Adrenal gland (tissue), 12 donors: ENCODE data around the gene PRPF39. TPM values are rescaled to one million over a fixed set of nuclear protein-coding genes. Genes with fewer than 3 reads are reported as not detected.

ENCODE experiments used
- DNase-seq, 7 donors: peaks; one replicate each; pipeline ENCODE4 v3.0.0-alpha.2; 2019 to 2020
- H3K27ac ChIP-seq, 5 donors: fragments of 200-600 bp; sonication (generic) in 4 of 5; 1 replicate in 3 of 5; 2 replicates in 2 of 5; pipeline versions ENCODE4 v1.5.1 to v1.8.0; 2016 to 2020; ENCODE audit warnings: mild to moderate bottlenecking in 1 of 5
- H3K27me3 ChIP-seq: fragments of 200-600 bp; 2 replicates; pipeline ENCODE4 v1.8.0; 2021
- H3K36me3 ChIP-seq, 2 donors: fragments of 200-600 bp; replicated peaks in 1 of 2; 1 replicate in 1 of 2; 2 replicates in 1 of 2; pipeline versions ENCODE4 v1.5.1 to v1.8.0; 2018 to 2022
- H3K4me1 ChIP-seq, 2 donors: fragments of 200-600 bp; replicated peaks in 1 of 2; 1 replicate in 1 of 2; 2 replicates in 1 of 2; pipeline versions ENCODE4 v1.5.1 to v1.8.0; 2018 to 2021
- H3K4me3 ChIP-seq, 4 donors: fragments of 200-600 bp; sonication (generic) in 3 of 4; one replicate each; pipeline ENCODE4 v1.5.1; 2016 to 2018
- H3K9me3 ChIP-seq, 3 donors: fragments of 200-600 bp; sonication (generic) in 1 of 3; replicated peaks in 1 of 3; 1 replicate in 2 of 3; 2 replicates in 1 of 3; pipeline versions ENCODE4 v1.5.1 to v1.8.0; 2016 to 2021
- CTCF ChIP-seq, 6 experiments: fragments of 450-650 bp in 4 of 6; fragments of 200-600 bp in 2 of 6; sonication (generic) in 1 of 6; IDR thresholded peaks; 1 replicate in 5 of 6; 2 replicates in 1 of 6; pipeline versions ENCODE4 v1.5.1 to v1.8.0; 2016 to 2021; ENCODE audit warnings: antibody characterized with exemption in 6 of 6, mild to moderate bottlenecking in 2 of 6, moderate library complexity in 1 of 6
- POLR2A ChIP-seq, 2 donors: fragments of 450-650 bp; IDR thresholded peaks; one replicate each; pipeline ENCODE4 v1.6.1; 2017; ENCODE audit warnings: antibody characterized with exemption in 2 of 2, mild to moderate bottlenecking in 2 of 2, moderate library complexity in 1 of 2
- WGBS, 4 donors: extraction: QIAGEN DNeasy Blood & Tissue Kit in 2 of 4; methylation state at CpG; one replicate each; pipeline versions ENCODE4 v1.1.5 to v1.1.7; 2013 to 2017; 5-methylcytosine and 5-hydroxymethylcytosine counted together
- intact Hi-C, 2 donors: fragments of 100-400 bp; cut with DNase I; formaldehyde crosslinking; loops; one replicate each; pipeline versions ENCODE4 v1.14.1 to v1.15.0; 2022 to 2023
- polyA plus RNA-seq, 3 donors: library from polyadenylated mRNA; stranded (reverse); fragments of 200-250 nt in 2 of 3; fragments of 350-450 nt in 1 of 3; fragmentation: Illumina TruSeq in 1 of 3; extraction: RNeasy Lipid Tissue Mini Kit (QIAGEN cat#74804) in 1 of 3; gene quantifications; one replicate each; pipeline ENCODE4 v1.2.3, GENCODE V29; 2013 to 2014
- total RNA-seq, 9 donors: library from RNA; depleted of rRNA in 4 of 9; stranded (reverse); fragments of >200 nt in 4 of 9; fragments of 120-200 nt in 1 of 9; fragmentation: NEBNext Ultra II Directional in 1 of 9; extraction: Animal tissue kit (Norgen Biotek cat#: 25700) in 1 of 9; gene quantifications; one replicate each; pipeline versions ENCODE4 v1.1.0 to v1.2.4, GENCODE V29; 2013 to 2023
- donor health status: healthy with polysubstance abuse.
- donor health status: Bipolar disorder and iron deficiency.
- donor health status: DM: yes; HTN: yes; CAD: no.
- donor health status: DM: no; HTN: no; CAD: no.
- donor health status: DM: no; HTN: no; CAD: no.
- donor health status: DM: yes; HTN: yes; CAD: no.

Gene PRPF39
- total and polyA plus RNA-seq, 12 donors = 6.5 to 76.0 (median 36.4) TPM

GRCh38 chr14:45057881-45058364, 26.0 kb upstream of the PRPF39 start:
- DNase-seq = no peak
- Histone ChIP-seq H3K9me3 (peaks cover 0 to 5% (median 0%) of the 10 kb centered on the region in 3 donors), H3K27me3 (no peaks in the 10 kb centered on the region), H3K4me3 (no peak overlapping the region), H3K27ac (no peak overlapping the region), H3K4me1 (no peaks in the 10 kb centered on the region), H3K36me3 (peaks cover 0 to 12% of the 10 kb centered on the region in 2 donors)
- TF ChIP-seq CTCF (IDR thresholded peaks at IDR 0.05) (no peak), POLR2A (IDR thresholded peaks at IDR 0.05) (no peak)
- intact Hi-C loops = no loop called here

DNA sequence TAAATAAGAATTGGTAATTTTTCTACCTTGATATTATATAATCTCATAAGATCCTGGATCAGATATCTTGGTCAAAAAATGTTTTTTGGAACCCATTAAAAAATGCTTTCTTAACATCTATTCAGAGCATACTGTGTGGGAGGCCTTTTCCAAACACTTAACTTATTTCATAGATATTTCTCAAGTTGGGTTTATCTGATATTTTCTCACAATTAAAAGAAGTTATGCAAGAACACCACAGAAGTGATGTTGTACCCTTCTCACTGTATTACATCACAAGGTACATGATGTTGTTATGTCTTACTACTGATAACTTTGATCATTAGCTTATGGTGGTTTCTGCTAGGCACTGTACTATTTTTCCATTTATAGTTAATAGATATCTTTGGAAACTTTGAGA, 23.4 kb upstream of the PRPF39 start:
- Histone ChIP-seq H3K4me1 (peaks cover 3 to 4% of the 10 kb centered on the region in 2 donors), H3K36me3 (no peaks in the 10 kb centered on the region), H3K4me3 (no peak overlapping the region), H3K27ac (no peak overlapping the region), H3K9me3 (peaks cover 0 to 5% (median 0%) of the 10 kb centered on the region in 3 donors), H3K27me3 (no peaks in the 10 kb centered on the region)
- DNase-seq = no peak
- intact Hi-C loops = no loop called here
- TF ChIP-seq CTCF (IDR thresholded peaks at IDR 0.05) (no peak), POLR2A (IDR thresholded peaks at IDR 0.05) (no peak)

DNA sequence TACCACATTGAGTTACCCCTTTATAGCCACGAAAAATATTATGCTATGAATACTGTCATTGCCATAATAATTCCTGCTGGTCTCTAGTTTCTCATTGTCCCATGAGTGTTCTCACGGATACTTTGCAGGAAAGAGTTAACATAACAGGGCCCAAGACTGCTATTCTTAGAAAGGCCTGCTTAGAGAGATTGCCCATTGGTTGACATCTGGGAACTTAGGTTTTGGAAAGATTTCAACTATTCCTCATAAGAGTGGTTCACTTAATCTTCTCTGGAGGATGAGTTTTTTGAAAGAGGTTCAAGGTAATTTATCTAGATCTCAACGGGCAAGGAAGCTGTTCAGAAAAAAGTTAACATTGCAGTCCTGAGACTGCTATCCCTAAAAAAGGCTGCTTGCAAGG, 18.4 kb upstream of the PRPF39 start:
- no peaks in the 10 kb centered on the region for H3K36me3 ChIP-seq
- DNase-seq = no peak
- H3K27ac ChIP-seq = no peak overlapping the region
- intact Hi-C loops = no loop called here
- TF ChIP-seq POLR2A (IDR thresholded peaks at IDR 0.05) (no peak), CTCF (IDR thresholded peaks at IDR 0.05) (no peak)
- 48 to 56% (median 52%) methylated on average over 3 of the region's 3 CpGs for WGBS, 4 donors
- no peaks in the 10 kb centered on the region for H3K9me3 ChIP-seq
- no peaks in the 10 kb centered on the region for H3K27me3 ChIP-seq
- H3K4me1 ChIP-seq = peaks cover 4 to 11% of the 10 kb centered on the region in 2 donors
- no peak overlapping the region for H3K4me3 ChIP-seq

DNA sequence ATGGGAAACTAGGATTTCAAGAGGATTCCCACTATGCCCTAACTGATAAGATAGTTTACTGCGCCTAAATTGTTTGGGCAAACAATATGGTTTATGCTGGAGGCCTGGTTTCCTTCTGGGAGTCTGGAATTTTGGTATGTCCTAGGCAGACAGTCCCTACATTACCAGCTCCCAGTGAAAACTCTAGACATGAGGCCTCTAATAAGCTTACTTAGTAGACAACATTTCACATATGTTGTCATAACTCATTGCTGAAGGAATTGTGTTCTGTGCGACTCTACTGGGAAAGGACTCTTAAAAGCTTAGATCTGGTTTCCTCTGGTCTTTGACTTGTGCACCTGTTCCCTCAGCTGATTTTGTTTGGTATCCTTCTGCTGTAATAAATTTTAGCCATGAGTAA, 18.0 kb upstream of the PRPF39 start:
- no peak for TF ChIP-seq POLR2A (IDR thresholded peaks at IDR 0.05)
- no peak for TF ChIP-seq CTCF (IDR thresholded peaks at IDR 0.05)
- intact Hi-C loops = no loop called here
- Histone ChIP-seq H3K27me3 (no peaks in the 10 kb centered on the region), H3K4me1 (peaks cover 4 to 11% of the 10 kb centered on the region in 2 donors), H3K4me3 (no peak overlapping the region), H3K27ac (peak overlapping the region in 1 of 5 donors; percentile 1), H3K36me3 (no peaks in the 10 kb centered on the region), H3K9me3 (no peaks in the 10 kb centered on the region)
- DNase-seq = no peak
- 72 to 86% (median 83%) methylated on average over 2 of the region's 2 CpGs for WGBS, 4 donors
